ENCODE data around the gene FFAR4.

The FFAR4 gene

DNA sequence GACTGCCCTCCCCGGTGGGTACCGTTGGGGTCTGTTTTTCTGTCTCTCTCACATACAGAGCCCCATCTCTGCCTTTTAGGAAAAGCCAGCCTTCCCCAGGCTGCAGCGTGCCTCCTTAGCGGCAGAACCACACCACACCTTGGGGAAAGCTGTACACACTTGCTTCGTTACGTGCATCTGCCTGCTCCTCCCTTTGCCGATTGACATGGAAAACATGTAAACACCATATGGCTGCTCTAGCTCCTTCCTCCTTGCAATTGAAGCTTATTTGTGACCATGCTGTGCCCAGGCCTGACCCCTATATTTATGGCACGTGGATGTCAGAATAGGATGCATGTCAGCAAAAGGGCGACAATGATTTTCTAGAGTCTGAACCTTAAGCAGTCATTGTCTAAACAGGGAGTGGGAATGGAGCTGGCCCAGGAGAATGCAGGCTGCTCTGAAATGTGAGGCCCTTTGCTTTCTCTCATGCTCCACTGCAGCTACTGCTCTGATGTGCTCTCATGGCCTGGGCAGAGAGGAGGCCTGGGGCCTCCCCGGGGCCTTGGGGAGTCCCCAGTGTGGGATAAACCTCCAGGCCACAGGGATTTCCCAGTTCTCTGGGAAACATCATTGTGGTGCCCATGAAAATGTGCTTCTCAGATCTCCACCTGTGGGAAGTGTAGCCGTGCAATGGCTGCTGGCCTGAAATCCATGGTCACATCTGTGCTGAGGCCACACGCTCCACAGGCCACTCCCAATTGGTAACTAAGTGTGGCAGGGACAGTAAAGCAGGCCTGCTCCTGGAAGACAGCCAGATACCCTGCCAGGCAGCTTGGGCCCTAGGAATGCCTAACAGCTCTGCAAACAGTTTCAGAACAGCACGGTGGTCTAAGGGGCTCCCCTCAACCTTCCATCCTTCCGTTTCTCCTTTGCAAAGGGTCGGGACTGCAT lies 64.4 kb downstream of the FFAR4 start:
- no peak for DNase-seq (ENCODE audit: extremely low spot score)
- TF ChIP-seq, protein P1, sequence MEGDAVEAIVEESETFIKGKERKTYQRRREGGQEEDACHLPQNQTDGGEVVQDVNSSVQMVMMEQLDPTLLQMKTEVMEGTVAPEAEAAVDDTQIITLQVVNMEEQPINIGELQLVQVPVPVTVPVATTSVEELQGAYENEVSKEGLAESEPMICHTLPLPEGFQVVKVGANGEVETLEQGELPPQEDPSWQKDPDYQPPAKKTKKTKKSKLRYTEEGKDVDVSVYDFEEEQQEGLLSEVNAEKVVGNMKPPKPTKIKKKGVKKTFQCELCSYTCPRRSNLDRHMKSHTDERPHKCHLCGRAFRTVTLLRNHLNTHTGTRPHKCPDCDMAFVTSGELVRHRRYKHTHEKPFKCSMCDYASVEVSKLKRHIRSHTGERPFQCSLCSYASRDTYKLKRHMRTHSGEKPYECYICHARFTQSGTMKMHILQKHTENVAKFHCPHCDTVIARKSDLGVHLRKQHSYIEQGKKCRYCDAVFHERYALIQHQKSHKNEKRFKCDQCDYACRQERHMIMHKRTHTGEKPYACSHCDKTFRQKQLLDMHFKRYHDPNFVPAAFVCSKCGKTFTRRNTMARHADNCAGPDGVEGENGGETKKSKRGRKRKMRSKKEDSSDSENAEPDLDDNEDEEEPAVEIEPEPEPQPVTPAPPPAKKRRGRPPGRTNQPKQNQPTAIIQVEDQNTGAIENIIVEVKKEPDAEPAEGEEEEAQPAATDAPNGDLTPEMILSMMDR (IDR thresholded peaks at IDR 0.05; ENCODE audit: control extremely low read depth, extremely low read depth, low read depth, missing control alignments) = no peak
- ChIA-PET CTCF (no interaction called here), POLR2A (no interaction called here)
